ENCODE results near the gene GPRC5C.

GPRC5C gene

DNA sequence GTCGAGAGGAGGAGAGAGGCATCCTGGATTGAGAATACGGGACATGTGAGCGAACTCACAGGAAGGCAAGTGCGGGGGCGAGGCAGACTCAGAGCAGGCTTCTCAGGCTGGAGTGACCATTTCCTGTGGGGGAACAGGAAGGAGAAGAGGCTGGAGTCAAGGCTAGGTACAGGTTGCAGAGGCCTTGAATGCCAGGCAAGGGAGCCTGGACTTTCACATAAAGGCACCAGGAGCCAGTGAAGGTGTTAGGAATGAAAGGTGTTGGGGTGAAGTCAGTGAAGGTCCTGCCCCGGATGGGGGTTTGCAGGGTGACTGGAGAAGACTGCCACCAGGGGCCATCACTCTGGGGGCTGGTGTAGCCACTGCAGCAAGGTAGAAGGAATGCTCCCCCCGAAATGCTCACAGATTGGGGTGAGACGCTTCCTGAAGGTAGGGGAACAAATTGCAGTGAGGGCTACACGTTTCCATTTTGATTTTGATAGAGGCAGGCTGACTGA, 5.3 kb upstream of the GPRC5C start:
- Histone ChIP-seq H3K36me3 (no peaks in the 10 kb centered on the region), H3K4me3 (ENCODE audit: low read depth in 1 of 2, low read length in 1 of 2) (no peak overlapping the region), H3K27ac (no peak overlapping the region), H3K4me1 (ENCODE audit: control insufficient read depth in 1 of 2, insufficient read depth in 1 of 2, low read depth in 1 of 2, low read length in 1 of 2) (peaks cover 2 to 11% of the 10 kb centered on the region in 2 experiments), H3K27me3 (peaks cover 70% of the 10 kb centered on the region), H3K9me3 (peaks cover 4% of the 10 kb centered on the region)
- TF ChIP-seq, protein P1, sequence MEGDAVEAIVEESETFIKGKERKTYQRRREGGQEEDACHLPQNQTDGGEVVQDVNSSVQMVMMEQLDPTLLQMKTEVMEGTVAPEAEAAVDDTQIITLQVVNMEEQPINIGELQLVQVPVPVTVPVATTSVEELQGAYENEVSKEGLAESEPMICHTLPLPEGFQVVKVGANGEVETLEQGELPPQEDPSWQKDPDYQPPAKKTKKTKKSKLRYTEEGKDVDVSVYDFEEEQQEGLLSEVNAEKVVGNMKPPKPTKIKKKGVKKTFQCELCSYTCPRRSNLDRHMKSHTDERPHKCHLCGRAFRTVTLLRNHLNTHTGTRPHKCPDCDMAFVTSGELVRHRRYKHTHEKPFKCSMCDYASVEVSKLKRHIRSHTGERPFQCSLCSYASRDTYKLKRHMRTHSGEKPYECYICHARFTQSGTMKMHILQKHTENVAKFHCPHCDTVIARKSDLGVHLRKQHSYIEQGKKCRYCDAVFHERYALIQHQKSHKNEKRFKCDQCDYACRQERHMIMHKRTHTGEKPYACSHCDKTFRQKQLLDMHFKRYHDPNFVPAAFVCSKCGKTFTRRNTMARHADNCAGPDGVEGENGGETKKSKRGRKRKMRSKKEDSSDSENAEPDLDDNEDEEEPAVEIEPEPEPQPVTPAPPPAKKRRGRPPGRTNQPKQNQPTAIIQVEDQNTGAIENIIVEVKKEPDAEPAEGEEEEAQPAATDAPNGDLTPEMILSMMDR (IDR thresholded peaks at IDR 0.05): no peak

DNA sequence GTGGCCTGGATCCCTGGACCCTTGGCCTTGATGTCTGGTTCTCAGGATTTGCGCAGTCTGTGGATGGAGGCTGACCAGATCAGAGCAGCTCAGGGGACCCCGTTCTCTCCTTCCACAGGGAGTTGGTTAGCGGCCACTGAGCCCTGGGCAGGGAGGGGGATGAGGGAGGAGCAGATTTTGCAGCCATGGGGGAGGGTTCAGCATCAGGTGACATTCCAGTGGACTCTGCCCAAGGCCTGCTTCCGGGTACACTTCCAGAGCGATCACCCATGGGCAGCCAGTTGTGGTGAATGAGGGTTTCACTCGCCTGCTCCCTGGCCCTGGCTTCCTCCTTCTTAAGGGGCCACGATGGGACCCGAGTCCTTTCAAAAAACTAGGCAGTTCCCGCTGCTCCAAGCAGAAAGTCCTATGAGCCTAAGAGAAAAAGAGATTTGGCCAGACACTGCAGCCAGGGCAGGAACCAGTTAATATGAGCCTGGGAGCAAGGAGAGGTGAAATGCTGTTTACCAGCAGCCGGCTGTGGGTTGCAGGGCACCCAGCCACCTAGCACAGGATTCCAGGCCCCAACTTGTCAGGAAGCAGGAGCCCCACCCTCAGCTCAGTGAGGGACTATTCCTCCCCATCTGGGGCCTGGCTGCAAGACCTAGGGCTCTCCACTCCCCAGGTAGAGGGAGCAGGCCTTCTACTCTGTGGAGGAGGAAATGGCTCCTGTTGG, 4.7 kb upstream of the GPRC5C start:
- TF ChIP-seq, protein P1 (IDR thresholded peaks at IDR 0.05): no peak
- Histone ChIP-seq H3K4me1 (ENCODE audit: control insufficient read depth in 1 of 2, insufficient read depth in 1 of 2, low read depth in 1 of 2, low read length in 1 of 2) (peaks cover 6 to 17% of the 10 kb centered on the region in 2 experiments), H3K27me3 (peaks cover 76% of the 10 kb centered on the region), H3K36me3 (no peaks in the 10 kb centered on the region), H3K4me3 (ENCODE audit: low read depth in 1 of 2, low read length in 1 of 2) (no peak overlapping the region), H3K9me3 (peaks cover 4% of the 10 kb centered on the region), H3K27ac (no peak overlapping the region)

DNA sequence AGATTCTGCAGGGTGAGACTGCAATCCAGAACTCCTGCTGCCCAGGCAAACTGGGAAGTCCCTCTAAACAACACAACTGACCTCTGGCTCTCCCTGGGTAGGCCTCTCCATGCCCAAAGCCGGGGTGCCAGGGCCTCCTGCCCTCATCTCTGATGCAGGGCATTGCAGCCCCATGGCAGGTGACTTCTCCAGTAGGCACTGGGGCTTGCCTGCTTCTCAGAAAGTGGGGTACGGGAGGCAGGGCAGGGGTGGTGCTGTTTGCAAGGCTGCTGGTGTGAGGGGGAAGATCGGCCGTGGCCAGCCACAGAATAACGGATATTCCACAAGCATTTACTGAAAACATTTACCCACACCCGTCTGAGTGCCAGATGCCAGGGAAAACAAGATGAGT, 4.1 kb upstream of the GPRC5C start:
- Histone ChIP-seq H3K4me1 (ENCODE audit: control insufficient read depth in 1 of 2, insufficient read depth in 1 of 2, low read depth in 1 of 2, low read length in 1 of 2) (peaks cover 6 to 19% of the 10 kb centered on the region in 2 experiments), H3K36me3 (no peaks in the 10 kb centered on the region), H3K27me3 (peaks cover 82% of the 10 kb centered on the region), H3K9me3 (peaks cover 4% of the 10 kb centered on the region), H3K27ac (no peak overlapping the region), H3K4me3 (ENCODE audit: low read depth in 1 of 2, low read length in 1 of 2) (no peak overlapping the region)
- TF ChIP-seq, protein P1 (IDR thresholded peaks at IDR 0.05): no peak

DNA sequence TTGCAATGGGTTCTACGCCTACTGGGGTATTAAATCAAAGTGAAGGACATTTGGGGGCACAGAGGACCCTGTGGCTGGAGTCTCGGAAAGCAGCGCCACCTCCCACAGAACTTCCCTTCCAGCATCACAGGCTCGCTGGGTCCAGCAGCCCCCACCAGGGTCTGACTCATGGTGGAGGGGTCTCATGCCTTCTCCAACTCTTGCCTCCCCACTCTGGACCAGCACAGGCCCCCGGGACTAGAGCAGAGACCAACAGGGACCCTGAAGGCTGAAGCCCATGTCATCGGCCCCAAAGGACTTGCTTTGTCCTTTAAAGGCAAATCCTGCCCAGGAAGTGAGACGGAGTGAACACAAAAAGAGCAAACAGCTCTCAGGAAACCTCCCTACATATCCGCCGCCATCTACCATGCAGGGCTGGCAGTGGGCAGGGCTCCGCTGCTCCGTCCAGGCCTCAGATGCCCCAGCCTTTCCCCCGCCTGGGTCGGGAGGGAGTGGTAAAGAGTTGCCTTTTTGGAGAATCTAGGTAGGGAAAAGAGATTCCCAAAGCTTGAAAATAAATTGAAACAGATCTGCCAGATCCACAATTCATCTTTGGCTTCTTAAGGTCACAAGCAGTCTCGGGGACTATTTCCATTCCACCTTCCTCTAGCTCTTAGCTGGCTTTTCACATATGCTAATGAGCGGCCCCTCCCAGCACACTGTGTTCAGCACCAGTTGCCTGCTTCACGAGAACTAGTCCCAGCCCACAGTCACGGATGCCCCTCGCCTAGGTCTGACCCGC, 2.1 kb upstream of the GPRC5C start:
- no peak overlapping the region for H3K27ac ChIP-seq
- H3K27me3 ChIP-seq: peaks cover 98% of the 10 kb centered on the region
- no peaks in the 10 kb centered on the region for H3K36me3 ChIP-seq
- TF ChIP-seq, protein P1 (IDR thresholded peaks at IDR 0.05): no peak
- H3K4me1 ChIP-seq (ENCODE audit: control insufficient read depth in 1 of 2, insufficient read depth in 1 of 2, low read depth in 1 of 2, low read length in 1 of 2): peaks cover 6 to 19% of the 10 kb centered on the region in 2 experiments
- peaks cover 4% of the 10 kb centered on the region for H3K9me3 ChIP-seq
- no peak overlapping the region for H3K4me3 ChIP-seq (ENCODE audit: low read depth in 1 of 2, low read length in 1 of 2)

DNA sequence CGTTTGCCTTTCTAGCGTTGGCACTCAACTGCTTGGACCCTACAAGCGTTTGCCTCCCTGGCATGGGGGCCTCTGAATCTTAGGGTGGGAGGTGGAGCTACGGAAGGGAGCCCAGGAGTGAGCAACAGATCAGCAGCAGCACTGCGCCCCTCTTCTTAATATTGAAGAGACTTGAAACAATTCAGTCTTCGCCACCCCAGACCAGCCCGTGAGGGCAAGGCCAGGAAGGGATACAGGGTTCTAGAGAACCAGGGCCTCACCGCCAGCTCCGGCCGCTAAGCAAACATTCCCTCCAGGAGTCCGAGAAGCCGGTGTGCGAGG, 1.5 kb upstream of the GPRC5C start:
- Histone ChIP-seq H3K27ac (no peak overlapping the region), H3K27me3 (peaks cover 98% of the 10 kb centered on the region), H3K4me3 (ENCODE audit: low read depth in 1 of 2, low read length in 1 of 2) (no peak overlapping the region), H3K36me3 (no peaks in the 10 kb centered on the region), H3K4me1 (ENCODE audit: control insufficient read depth in 1 of 2, insufficient read depth in 1 of 2, low read depth in 1 of 2, low read length in 1 of 2) (peaks cover 6 to 19% of the 10 kb centered on the region in 2 experiments), H3K9me3 (peaks cover 4% of the 10 kb centered on the region)
- TF ChIP-seq, protein P1 (IDR thresholded peaks at IDR 0.05): no peak
